ENCODE data around the gene DOCK1.
A peak's percentile ranks its signal among the peaks of the same experiment; 100 is the strongest.
"Not testable (repeated sequence)": the region's sequence is repeated elsewhere in the genome, so short reads cannot be mapped to it uniquely, and the experiment has no call there.

Gene DOCK1

GRCh38 chr10:126903656-126904360 lies 1.4 kb upstream of the DOCK1 start:
- DNase-seq (ENCODE audit: low read depth) = no peak

GRCh38 chr10:126904516-126904817 lies 761 bp upstream of the DOCK1 start:
- no peak for DNase-seq (ENCODE audit: low read depth)

DNA sequence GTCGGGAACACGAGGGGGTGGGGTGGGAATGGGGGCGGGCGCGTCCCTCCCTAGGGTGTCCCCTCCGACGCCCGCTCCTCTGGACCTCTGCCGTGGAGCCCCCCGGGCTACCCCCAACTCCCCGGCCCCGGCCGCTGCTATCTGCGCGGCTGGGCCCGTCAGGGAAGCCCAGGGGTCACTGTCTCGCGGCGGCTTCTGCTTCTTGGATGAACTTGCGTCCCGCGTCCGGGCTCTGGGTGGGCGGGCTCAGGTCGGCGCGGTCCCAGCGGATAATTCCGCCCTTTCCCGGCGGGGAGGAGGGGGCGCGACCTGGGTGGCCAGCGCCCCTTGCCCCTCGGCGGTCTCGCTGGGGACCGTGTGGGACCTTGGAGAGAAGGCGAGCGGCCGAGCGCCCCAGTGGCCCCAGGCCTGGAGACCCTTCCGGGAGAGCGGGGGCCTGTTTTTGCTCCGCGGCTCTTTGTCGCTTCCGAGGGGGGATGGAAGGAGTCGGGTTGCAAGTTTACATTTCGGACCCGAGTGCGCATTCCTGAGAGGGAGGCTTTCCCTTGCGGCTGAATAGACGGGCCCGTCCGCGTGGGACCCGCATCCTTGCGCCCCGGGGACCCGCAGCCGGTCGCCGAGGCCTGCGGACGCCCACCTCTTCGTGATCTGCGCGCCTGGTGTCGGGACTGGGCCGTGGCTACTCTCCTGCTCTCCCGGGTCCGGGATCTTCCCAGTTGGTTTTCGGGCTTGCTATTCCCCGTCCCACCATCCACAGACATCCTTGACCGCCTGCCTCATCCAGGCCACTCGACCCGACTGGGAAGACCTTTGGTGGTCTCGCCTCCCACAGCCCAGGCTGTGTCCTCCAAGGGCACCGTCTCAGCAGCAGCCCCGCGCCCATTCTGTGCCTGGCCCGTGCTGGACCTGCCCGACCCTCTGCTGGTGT lies 812 bp downstream of the DOCK1 start:
- peak; percentile 7 for DNase-seq (ENCODE audit: low read depth)

- DNase-seq (ENCODE audit: low read depth) = no peak
These were observed 1.6 kb downstream of the DOCK1 start for GRCh38 chr10:126906704-126907422.

DNA sequence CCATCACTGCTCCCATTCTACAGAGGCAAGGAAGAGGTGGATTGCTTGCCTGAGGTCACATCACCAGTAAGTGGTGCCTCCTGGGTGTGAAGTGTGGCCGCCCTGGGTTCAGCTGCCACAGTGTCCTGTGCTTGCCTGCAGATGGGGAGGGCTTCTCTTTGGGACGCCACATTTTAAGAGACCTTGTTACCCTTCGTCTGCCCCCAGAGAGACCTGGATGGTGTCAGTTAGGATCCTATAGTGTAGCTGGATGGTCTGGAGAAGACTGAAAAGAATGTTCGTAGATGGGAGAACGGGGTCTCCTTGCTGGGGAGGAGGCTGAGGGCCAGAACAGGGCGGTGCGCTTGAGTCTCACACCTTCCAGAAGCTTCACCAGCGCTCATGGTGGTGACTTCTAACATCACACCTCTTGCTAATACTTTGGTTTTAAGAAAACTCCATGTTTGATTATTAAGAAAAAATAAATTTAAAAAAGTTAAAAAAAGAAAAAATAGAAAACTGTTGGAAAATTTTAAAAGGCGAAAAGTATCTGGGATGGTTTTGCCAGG lies 2.3 kb downstream of the DOCK1 start:
- DNase-seq (ENCODE audit: low read depth) = no peak

DNA sequence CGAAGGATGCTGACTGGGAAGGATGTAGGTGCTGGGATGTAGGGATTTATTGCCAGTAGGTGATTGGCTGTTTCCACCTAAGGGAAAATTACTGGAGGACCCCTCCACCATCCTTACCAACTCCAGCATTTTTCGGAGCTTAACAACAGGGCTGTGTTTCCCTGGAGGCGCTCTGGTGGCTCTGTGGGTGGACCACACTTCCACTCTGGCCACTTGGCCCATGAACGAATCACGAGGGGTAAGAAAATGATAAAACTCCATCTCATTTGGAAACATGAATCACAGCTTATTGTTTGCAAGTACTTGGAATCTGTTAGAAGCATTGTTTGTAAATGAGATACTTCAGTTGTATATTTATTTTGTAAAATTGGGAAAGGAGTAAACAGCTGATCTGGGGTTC lies 3.0 kb downstream of the DOCK1 start:
- no peak for DNase-seq (ENCODE audit: low read depth)

DNA sequence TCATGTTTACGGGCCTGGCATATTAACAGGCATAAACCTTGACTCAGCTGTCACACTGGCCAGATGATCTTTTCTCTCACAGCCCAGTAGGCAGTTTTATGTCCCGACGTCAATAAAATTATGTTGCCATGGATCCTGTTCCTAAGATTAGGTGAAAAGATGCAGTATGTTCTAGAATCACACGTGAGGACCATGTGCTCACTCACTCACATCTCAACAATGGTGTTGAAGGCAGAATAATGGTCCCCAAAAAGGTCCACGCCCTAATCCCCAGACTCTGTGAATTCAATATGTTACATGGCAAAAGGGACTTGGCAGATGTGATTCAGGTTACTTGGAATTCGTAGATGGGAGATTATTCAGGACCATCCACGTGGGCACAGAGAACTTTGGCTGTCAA lies 3.5 kb downstream of the DOCK1 start:
- no peak for DNase-seq (ENCODE audit: low read depth)

GRCh38 chr10:126909147-126909546 lies 3.9 kb downstream of the DOCK1 start:
- no peak for DNase-seq (ENCODE audit: low read depth)

DNA sequence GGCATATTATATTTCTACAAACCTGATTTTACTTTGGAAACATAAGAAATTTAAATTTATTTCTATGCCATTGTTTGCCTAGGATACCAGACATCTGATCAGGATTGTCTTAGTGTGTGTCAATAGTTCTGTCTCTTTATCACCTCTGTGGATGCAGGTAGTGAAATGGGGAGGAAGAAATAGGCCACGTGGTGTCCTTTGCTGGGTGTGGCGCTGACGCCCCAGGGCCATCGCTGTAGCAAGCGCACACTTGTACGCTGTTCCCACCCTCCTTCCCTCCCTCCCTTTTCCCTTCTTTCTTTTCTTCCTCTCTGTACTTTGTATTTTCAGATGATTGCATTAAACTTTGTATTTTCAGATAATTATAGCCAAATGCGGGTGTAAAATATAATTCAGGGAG lies 5.0 kb downstream of the DOCK1 start:
- no peak for DNase-seq (ENCODE audit: low read depth)

DNA sequence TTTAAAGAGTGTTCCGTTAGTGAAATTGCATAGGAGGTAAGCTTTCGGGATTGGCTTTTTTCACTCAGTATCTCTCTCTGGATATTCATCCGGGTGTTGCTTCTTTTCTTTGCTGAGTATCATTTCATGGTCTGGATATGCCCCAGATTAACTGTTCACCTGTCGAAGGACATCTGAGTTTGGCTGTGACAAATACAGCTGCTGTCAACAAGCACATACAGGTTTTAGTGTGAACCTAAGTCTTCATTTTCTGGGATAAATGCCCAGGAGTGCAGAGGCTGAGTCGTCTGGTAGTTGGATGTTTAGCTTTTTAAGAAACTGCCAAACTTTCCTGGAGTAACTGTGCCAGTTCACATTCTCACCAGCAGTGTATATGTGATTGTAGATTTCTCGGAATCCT lies 5.6 kb downstream of the DOCK1 start:
- DNase-seq (ENCODE audit: low read depth) = no peak

GRCh38 chr10:126911301-126911700 lies 6.1 kb downstream of the DOCK1 start:
- DNase-seq (ENCODE audit: low read depth) = no peak

GRCh38 chr10:126913316-126913715 lies 8.1 kb downstream of the DOCK1 start:
- DNase-seq (ENCODE audit: low read depth) = no peak

DNA sequence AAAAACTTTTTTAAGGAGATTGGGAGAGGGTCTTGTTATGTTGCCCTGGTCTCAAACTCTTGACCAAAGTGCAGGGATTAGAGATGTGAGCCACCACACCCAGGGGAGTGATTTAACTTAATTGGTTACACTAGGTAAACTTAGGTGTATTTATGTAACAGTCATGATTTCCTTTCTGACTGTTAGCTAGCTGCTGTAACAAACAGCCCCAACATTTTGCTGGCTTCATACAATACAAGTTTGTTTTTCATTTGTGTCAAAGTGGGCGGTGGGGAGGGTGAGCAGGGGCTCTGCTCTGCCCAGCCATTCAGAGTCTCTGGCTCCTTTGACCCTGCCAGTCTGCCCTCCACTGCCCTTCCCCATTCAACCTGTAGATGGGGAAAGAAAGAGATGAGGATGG lies 9.3 kb downstream of the DOCK1 start:
- DNase-seq (ENCODE audit: low read depth) = no peak

DNA sequence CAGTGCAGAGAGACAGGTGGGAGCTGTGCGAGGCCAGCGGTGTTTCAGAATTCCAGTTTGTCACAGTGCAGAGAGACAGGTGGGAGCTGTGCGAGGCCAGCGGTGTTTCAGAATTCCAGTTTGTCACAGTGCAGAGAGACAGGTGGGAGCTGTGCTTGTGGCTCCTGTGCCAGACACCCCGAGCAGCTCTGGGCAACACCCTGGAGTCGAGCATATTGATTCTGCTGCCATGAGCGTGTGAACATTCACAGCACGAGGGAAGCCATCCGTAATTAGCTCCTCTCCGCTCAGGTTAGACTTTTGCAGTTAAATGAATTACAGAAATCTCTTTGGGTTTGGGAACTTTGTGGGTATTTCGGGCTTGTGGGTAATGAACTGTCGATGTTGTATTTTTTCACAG lies 11.7 kb downstream of the DOCK1 start:
- not testable (repeated sequence) for DNase-seq (ENCODE audit: low read depth)

- no peak for DNase-seq (ENCODE audit: low read depth)
These were observed 12.1 kb downstream of the DOCK1 start for GRCh38 chr10:126917375-126917774.

- no peak for DNase-seq (ENCODE audit: low read depth)
These were observed 13.0 kb downstream of the DOCK1 start for GRCh38 chr10:126917975-126918908.

DNA sequence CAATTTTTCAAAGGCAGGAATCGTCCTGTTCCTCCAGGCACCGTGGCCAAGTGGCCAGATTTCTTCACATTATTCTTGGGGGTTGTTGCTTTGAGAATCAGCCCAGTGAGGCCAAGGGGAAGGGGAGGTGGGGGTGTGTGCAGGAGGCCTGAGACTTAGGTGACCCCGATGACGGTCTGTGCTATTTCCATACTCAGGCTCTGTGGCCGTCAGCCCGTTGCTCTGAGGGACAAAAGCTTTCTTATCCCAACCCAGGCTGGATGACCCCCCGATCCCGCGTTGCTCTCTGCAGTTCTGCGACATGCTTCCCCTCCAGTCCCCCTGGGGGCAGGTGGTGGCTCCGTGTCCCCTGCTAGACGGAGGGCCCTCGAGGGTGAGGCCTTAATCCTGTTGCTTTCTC lies 14.2 kb downstream of the DOCK1 start:
- DNase-seq (ENCODE audit: low read depth) = no peak

GRCh38 chr10:126921162-126921561 lies 15.9 kb downstream of the DOCK1 start:
- DNase-seq (ENCODE audit: low read depth) = no peak

GRCh38 chr10:126921974-126922525 lies 16.8 kb downstream of the DOCK1 start:
- peak; percentile 76 for DNase-seq (ENCODE audit: low read depth)

GRCh38 chr10:126924180-126924914 lies 19.1 kb downstream of the DOCK1 start:
- DNase-seq (ENCODE audit: low read depth) = no peak

- DNase-seq (ENCODE audit: low read depth) = no peak
These were observed 19.7 kb downstream of the DOCK1 start for GRCh38 chr10:126924915-126925300.

All from amniotic epithelial cell (primary cell).